GM21723 (cell line): ENCODE data around the gene RBM15.

Experiments used
- ATAC-seq: cut with Tn5 transposase; IDR thresholded peaks from one replicate; pipeline ENCODE4 v1.9.1; 2021; ENCODE audit warnings: mild to moderate bottlenecking, moderate library complexity; ENCODE audit not compliant: unreplicated experiment

Gene RBM15

DNA sequence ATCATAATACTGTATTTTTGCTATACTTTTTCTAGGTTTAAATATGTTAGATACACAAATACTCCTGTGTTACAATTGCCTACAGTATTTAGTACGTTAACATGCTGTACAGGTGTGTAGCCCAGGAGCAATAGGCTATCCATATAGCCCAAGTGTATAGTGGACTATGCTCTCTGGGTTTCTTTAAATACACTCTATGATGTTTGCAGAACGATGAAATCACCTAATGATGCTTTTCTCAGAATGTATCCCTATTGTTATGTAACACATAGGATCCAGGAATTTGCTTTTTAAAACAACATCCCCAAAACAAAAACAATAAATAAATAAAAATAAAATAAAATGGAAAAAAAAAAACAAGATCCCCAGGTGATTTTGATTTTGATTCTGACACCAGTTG lies 18.1 kb upstream of the RBM15 start:
- ATAC-seq: no peak

DNA sequence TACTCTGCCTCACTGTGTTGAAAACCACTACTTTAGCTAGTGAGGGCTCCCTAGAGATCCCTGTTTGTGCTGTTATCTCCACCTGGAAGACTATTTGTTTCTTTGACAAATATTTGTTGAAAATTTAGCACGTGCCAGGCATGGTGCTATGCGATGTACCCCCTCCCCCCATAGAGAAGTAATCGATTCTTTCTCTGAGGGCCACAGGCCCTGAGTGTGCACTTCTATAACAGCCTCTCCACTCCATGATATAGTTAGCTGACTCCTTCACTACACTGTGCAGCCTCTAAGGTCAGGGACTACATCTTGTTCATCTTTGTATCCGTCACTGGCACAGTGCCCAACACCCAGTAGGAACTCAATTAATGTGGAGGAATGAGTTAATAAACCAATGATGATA lies 17.3 kb upstream of the RBM15 start:
- no peak for ATAC-seq

DNA sequence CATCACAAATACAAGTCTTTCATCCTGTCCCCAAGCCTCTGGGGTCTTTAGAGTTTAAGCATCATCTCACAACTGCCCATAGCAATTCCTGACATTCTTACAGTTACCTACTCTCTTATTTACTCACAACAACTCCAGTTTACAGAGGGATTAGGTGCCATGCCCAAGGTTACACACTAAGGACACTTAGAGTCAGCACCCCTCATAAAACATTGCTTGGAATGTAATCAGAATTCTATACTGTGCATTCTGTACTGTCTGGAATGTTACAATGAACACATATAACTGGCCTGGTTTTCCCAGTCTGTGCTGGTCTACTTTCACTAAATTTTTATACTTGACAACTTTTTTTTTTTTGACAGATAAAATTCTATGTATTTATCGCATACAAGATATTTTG lies 14.5 kb upstream of the RBM15 start:
- ATAC-seq: no peak

DNA sequence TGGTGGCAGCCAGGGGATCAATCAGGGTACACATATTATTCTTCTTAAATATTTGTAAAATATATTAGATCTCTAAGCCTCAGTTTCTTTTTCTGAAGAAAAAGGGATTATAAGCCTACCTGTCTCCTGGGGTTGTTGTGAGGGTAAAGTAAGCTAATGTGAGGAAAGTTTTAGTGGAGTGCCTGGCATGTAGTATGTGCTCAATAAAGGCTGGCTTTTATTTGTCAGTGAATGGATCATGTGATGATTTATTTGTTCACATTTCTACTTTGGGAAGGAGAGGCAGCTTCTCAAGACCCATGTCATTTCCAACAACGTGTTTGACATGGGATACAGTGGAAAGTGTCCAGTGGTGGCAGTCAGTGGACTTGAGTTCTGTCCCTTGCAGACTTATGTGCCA lies 12.4 kb upstream of the RBM15 start:
- no peak for ATAC-seq

DNA sequence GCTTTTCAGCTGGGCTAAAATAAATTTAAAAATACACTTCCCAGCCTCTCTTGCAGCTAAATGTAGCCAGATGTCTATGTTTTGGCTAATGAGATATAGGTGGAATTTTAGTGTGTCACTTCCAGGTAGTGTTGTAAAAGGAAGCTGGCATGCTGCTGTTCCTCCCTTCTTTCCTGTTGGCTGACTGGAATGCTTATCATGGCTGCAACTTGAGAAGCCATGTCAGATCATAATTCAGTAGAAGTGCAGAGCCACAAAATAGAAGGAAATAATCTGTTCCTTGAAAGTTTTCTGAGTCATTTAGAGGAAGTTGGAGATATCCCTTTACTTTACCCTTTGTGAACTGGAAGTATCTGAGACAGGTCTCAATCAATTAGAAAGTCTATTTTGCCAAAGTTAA lies 10.9 kb upstream of the RBM15 start:
- ATAC-seq: no peak

DNA sequence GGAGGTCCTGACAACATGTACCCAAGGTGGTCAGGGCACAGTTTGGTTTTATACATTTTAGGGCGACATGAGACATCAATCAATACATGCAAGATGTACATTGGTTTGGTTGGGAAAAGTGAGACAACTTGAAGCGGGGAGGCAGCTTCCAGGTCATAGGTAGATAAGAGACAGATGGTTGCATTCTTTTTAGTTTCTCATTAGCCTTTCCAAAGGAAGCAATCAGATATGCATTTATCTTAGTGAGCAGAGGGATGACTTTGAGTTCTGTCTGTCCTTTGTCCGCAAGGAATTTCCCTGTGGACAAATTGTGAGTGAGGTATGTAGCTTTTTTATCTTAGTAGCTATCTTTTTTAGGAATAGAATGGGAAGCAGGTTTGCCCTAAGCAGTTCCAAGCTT lies 10.5 kb upstream of the RBM15 start:
- no peak for ATAC-seq

DNA sequence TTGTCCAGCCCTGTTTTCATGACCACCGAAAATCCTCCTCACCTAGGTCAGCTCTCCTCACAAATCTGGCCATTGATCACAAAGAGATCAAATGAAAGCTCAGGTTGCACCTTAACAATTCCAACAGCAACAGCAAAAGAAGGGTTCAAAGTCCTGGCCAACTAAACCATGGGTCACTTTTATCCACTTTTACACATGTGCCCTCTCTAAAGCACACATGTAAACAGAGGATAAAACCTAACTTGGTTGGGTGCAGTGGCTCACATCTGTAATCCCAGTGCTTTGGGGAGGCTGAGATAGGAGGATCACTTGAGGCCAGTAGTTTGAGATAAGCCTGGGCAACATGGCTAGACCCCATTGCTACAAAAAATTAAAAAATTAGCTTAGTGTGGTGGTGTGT lies 3.9 kb upstream of the RBM15 start:
- ATAC-seq: no peak

DNA sequence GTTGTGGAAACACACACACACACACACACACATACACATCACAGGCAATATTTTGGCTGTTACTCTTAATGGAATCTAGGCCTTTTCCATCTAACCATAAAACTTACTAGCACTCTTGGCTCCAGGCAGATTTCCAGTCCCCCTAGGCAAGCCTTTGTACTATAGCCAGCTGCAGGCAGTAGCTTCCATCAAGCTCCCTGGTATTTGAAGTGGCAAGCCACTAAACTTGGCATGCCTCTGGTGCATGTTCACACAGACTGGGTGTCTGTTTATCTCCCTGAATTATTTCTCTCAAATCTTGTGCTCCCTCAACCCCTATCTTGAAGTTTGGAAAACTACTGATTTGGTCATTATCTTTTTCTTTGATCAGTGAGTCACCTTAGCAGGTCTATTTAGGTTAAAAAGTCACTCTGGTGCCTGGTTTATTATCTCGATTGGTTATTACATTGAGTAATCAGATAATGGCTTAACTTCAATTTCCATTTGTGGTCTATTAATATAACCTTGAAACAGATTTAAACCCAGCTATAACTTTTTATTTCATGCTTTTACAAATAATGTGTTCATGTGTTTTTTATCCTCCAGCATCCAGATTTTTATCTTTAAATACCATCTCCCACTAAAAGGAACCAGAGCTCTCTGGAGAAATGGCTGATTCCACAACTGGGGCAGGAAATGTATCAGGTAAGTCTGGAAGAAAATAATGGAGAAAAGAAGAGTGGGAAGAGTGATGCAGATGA lies 2.7 kb upstream of the RBM15 start:
- ATAC-seq: no peak

DNA sequence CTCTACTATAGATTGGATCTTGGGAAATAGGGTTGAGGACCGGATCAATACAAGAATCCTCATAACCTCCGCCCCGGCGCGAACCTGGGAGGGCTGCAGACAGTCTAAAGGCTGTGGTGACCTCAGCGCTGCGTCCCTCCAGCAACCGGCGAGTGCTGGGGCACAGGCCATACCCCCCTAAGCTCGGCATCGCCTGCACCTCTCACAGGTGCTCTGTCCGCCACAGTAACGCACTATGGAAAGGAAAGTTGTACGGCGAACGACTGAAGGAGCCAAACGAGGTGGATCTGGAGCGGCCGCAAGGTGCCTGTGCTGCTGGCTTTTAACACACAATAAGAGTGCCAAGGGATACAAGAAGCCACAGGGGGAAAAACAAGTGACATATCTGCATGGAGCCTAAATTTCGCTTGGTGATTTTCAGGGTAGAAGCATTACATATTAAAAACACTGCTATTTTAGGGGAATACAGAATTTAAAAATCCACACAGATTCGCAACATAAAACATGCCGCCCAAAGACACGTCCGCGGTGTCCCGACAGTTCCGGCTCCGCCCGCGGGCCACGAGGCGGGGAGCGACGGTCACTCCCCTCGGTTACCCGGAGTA lies 1.4 kb upstream of the RBM15 start:
- ATAC-seq: no peak

DNA sequence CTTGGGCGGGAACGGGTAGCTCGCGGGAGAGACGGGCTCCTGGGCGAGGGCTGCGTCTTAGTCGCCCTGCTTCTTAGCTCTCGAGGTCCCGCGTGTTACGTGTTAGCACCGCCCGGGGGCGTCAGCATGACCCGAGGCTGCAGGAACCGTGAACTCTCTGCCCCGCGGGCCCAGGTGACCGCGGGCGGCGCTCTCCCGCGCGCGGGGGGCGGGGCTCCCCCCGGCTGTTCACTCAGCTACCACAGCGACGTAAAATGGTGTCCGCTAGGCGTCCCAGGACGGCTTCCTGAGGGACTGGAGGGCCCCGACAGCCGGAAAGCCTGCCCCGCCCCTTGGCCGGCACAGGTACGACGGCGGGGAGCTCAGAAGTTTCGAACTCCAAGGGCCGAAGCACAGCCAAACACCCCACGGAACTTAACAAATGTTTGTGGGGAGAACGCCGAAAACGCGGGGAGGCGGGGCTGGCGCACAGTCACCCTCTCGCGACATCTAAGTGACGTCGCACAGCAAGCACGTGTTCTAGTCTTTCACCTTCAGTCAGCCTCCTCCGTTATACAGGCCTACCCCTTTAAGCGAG lies 780 bp upstream of the RBM15 start:
- peak; percentile 71 for ATAC-seq

DNA sequence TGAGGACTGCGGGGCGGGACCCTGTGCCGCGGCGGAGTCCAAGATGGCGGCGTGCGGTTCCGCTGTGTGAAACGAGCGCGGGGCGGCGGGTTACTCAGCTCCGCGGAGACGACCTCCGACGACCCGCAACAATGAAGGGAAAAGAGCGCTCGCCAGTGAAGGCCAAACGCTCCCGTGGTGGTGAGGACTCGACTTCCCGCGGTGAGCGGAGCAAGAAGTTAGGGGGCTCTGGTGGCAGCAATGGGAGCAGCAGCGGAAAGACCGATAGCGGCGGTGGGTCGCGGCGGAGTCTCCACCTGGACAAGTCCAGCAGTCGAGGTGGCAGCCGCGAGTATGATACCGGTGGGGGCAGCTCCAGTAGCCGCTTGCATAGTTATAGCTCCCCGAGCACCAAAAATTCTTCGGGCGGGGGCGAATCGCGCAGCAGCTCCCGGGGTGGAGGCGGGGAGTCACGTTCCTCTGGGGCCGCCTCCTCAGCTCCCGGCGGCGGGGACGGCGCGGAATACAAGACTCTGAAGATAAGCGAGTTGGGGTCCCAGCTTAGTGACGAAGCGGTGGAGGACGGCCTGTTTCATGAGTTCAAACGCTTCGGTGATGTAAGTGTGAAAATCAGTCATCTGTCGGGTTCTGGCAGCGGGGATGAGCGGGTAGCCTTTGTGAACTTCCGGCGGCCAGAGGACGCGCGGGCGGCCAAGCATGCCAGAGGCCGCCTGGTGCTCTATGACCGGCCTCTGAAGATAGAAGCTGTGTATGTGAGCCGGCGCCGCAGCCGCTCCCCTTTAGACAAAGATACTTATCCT lies 430 bp downstream of the RBM15 start:
- ATAC-seq: peak; percentile 2

DNA sequence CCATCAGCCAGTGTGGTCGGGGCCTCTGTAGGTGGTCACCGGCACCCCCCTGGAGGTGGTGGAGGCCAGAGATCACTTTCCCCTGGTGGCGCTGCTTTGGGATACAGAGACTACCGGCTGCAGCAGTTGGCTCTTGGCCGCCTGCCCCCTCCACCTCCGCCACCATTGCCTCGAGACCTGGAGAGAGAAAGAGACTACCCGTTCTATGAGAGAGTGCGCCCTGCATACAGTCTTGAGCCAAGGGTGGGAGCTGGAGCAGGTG lies 961 bp downstream of the RBM15 start:
- ATAC-seq: no peak

DNA sequence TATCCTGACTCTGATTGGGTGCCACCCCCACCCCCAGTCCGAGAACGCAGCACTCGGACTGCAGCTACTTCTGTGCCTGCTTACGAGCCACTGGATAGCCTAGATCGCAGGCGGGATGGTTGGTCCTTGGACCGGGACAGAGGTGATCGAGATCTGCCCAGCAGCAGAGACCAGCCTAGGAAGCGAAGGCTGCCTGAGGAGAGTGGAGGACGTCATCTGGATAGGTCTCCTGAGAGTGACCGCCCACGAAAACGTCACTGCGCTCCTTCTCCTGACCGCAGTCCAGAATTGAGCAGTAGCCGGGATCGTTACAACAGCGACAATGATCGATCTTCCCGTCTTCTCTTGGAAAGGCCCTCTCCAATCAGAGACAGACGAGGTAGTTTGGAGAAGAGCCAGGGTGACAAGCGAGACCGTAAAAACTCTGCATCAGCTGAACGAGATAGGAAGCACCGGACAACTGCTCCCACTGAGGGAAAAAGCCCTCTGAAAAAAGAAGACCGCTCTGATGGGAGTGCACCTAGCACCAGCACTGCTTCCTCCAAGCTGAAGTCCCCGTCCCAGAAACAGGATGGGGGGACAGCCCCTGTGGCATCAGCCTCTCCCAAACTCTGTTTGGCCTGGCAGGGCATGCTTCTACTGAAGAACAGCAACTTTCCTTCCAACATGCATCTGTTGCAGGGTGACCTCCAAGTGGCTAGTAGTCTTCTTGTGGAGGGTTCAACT lies 2.1 kb downstream of the RBM15 start:
- no peak for ATAC-seq

DNA sequence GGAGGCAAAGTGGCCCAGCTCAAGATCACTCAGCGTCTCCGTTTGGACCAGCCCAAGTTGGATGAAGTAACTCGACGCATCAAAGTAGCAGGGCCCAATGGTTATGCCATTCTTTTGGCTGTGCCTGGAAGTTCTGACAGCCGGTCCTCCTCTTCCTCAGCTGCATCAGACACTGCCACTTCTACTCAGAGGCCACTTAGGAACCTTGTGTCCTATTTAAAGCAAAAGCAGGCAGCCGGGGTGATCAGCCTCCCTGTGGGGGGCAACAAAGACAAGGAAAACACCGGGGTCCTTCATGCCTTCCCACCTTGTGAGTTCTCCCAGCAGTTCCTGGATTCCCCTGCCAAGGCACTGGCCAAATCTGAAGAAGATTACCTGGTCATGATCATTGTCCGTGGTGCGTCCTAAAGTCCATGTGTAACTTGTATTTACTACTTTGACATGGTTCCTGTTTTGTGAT lies 2.7 kb downstream of the RBM15 start:
- no peak for ATAC-seq

DNA sequence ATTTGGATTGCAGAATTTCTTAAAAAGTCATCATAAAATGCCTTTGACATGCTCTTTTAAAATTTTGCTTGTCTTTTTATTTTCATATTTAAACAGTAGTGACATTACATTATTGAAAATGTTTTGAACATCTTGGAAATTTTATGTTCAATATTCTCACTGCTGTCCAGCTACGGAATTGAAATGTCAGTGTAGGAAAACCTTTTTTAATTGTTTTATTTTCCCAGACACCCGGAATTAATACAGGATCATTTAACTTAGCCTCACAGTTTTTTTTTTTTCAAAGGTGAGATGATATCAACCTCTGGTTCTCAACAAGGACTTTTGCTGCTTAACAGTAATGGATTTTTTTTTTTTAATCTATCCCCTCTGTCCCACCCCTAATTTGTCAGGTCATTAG lies 4.1 kb downstream of the RBM15 start:
- ATAC-seq: no peak

DNA sequence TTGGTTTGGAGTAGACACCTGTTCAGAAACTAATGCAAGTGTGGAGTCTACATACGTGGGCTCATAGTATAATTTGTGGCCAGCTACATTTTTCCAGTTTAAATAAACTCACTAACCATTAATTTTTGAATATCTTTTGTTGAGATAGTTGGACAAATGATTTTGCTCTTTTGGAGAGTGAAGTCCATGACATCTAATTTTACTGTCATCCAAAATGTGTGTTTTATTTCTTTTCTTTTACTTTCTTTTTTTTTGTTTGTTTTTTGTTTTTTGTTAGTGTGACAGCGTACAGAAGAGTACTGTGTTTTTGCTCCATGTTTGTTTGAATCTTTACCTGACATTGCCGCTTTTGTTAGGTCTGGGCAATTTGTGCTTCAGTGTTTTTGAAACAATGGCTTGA lies 5.0 kb downstream of the RBM15 start:
- no peak for ATAC-seq

DNA sequence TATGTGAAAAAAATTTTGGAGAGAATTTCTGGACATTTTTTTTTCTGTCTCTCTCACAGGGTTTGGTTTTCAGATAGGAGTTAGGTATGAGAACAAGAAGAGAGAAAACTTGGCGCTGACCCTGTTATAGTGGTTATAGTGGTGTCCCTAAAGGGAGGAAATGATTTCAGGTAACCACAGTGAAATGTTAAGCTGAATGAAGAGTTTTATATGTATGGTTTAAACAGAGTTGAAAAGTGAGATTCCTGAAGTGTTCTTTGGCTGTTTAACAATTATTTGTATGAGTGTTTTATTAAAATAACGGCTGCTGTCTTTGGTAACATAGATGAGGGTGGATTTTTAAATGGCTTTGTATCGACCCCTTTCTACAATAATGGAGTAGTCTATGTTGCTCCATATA lies 6.3 kb downstream of the RBM15 start:
- ATAC-seq: no peak

DNA sequence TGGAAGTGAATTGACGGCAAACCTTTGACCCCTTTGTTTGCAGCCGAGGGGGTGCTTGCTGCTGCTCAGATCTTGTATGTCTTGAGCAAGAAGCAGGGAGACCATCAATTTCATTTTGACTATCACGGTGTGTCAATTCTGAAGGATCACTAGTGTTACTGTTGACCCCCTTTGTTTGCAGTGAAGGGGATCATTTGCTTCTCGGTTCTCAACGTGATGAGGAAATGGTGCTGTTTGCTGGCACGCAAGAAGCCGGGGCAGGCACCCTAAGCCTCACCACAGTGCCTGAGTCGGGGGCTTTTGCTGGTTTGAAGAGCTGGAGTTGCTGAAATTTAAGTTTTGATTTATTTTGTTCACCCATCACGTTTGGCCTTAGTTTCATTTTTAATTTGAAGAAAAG lies 7.5 kb downstream of the RBM15 start:
- ATAC-seq: no peak

DNA sequence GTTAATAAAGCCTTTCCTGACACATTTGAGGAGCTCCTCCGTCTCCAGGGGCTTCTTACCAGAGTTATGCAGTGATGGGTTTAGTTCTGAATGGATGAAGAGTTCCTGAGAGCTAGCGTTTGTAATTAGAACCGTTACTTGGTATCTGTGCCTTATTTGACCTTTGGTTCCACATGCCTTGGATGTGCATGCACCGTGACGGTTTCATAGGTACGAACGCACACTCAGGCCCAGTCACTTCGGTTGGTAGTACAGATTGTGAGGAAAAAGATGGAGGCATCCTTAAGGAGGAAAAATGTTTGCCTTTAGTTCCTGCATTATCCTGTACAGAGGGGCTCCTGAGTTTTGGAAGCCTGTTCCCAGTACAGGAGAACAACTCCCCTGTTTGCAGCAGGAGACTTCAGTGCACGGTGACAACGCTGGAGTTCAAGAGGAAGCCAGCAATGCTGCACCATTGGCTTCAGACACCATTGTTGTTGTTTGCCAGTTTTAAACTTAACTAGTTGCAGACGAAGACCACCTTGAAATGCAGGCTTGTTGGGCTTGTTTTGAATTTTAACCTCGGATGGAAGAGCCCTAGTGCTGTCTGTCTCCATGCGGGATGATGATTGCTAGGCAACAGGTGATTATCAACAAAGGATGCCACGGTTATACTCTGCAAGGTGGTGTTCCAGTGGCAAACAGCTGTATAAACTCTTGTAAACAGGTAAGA lies 8.2 kb downstream of the RBM15 start:
- ATAC-seq: no peak

DNA sequence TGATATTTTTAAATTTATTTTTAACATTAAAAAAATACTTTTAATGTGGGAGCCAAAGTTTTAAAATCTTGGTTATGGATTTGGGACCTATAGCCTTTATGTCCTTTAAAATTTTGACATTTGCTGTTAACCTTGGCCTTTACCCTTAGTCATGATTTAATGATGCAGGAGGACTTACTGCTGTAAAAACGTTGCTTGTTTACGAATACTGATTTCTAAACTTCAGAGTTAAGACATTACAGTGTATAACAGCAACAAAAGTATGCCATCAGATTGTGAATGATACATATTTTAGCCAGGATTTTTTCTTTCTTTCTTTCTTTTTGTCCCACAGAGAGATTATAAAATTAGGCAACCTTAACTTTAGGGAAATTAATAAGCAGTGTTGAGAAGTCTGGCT lies 8.9 kb downstream of the RBM15 start:
- ATAC-seq: no peak

DNA sequence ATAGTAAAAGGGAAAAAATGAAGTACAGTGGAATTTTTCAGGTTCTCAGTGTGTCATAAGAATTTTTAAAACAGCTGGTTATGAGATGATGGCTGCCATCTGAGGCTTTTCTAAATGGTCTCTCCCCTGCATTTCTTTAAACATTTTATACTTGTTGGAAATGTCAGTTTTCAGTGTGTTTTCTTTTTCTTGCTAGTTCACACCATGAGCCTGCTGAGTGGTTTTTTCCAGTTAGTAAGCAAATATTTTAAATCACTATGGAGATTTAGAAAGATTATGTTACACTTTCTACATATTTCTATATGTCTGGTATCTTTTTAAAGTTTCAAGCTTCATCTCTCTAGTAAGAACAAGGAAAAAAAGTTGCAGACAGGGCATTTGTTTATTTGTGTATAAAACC lies 9.6 kb downstream of the RBM15 start:
- no peak for ATAC-seq
